ENCODE results near the gene ST3GAL5. TPM values are rescaled to one million over a fixed set of nuclear protein-coding genes. Genes with fewer than 3 reads are reported as not detected.

ST3GAL5 gene
- total RNA-seq, 1 donor from 2014 or later = 27.3 TPM

GRCh38 chr2:85858841-85859240, 29.9 kb downstream of the ST3GAL5 start:
- Mint-ChIP-seq H3K36me3 (ENCODE audit: insufficient read depth) (peaks cover 15% of the 10 kb centered on the region), H3K27me3 (no peaks in the 10 kb centered on the region), H3K9me3 (ENCODE audit: low read depth) (no peaks in the 10 kb centered on the region), H3K27ac (no peak overlapping the region), H3K4me1 (ENCODE audit: low read depth) (peaks cover 1% of the 10 kb centered on the region), H3K4me3 (ENCODE audit: low read depth) (no peak overlapping the region)
- TF ChIP-seq, protein P1, sequence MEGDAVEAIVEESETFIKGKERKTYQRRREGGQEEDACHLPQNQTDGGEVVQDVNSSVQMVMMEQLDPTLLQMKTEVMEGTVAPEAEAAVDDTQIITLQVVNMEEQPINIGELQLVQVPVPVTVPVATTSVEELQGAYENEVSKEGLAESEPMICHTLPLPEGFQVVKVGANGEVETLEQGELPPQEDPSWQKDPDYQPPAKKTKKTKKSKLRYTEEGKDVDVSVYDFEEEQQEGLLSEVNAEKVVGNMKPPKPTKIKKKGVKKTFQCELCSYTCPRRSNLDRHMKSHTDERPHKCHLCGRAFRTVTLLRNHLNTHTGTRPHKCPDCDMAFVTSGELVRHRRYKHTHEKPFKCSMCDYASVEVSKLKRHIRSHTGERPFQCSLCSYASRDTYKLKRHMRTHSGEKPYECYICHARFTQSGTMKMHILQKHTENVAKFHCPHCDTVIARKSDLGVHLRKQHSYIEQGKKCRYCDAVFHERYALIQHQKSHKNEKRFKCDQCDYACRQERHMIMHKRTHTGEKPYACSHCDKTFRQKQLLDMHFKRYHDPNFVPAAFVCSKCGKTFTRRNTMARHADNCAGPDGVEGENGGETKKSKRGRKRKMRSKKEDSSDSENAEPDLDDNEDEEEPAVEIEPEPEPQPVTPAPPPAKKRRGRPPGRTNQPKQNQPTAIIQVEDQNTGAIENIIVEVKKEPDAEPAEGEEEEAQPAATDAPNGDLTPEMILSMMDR (IDR thresholded peaks at IDR 0.05; ENCODE audit: unreplicated experiment) = no peak
- no peak for DNase-seq (ENCODE audit: low spot score, unreplicated experiment)

DNA sequence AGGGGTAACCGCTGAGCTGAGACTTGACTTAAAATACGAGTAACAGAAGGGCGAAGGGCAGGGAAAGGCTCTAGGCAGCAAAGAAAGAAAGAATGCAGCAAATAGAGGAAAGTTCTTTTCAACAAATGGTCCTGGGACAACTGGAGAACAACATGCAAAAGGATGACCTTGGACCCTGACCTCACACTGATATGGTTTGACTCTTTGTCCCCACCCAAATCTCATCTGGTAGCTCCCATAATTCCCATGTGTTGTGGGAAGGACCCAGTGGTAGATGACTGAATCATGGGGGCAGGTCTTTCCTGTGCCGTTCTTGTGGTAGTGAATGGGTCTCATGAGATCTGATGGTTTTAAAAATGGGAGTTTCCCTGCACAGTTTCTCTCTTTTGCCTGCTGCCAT, 33.9 kb downstream of the ST3GAL5 start:
- Mint-ChIP-seq H3K27ac (no peak overlapping the region), H3K4me3 (ENCODE audit: low read depth) (no peak overlapping the region), H3K4me1 (ENCODE audit: low read depth) (no peaks in the 10 kb centered on the region), H3K27me3 (no peaks in the 10 kb centered on the region), H3K36me3 (ENCODE audit: insufficient read depth) (peaks cover 15% of the 10 kb centered on the region), H3K9me3 (ENCODE audit: low read depth) (no peaks in the 10 kb centered on the region)
- TF ChIP-seq, protein P1 (IDR thresholded peaks at IDR 0.05; ENCODE audit: unreplicated experiment) = no peak
- no peak for DNase-seq (ENCODE audit: low spot score, unreplicated experiment)

DNA sequence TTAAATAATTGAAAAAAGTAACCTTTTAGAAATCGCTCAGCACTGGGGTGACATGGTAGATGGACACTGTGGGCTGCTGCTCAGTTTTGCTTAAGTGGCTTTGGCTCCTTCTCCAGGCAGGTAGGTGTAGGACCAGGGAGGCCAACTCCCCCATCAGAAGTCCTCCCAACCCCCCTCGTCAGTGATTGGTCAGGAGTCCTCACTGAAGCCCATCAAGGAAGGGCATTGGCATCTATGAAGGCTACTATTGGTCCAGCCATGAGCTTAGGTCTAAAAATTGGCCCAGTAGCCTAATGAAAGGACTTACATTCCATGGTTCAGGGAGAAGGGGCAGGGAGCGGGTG, 34.7 kb downstream of the ST3GAL5 start:
- no peak overlapping the region for H3K27ac Mint-ChIP-seq
- no peaks in the 10 kb centered on the region for H3K9me3 Mint-ChIP-seq (ENCODE audit: low read depth)
- DNase-seq (ENCODE audit: low spot score, unreplicated experiment) = no peak
- no peak overlapping the region for H3K4me3 Mint-ChIP-seq (ENCODE audit: low read depth)
- H3K36me3 Mint-ChIP-seq (ENCODE audit: insufficient read depth) = peaks cover 14% of the 10 kb centered on the region
- TF ChIP-seq, protein P1 (IDR thresholded peaks at IDR 0.05; ENCODE audit: unreplicated experiment) = no peak
- H3K4me1 Mint-ChIP-seq (ENCODE audit: low read depth) = no peaks in the 10 kb centered on the region
- H3K27me3 Mint-ChIP-seq = no peaks in the 10 kb centered on the region

DNA sequence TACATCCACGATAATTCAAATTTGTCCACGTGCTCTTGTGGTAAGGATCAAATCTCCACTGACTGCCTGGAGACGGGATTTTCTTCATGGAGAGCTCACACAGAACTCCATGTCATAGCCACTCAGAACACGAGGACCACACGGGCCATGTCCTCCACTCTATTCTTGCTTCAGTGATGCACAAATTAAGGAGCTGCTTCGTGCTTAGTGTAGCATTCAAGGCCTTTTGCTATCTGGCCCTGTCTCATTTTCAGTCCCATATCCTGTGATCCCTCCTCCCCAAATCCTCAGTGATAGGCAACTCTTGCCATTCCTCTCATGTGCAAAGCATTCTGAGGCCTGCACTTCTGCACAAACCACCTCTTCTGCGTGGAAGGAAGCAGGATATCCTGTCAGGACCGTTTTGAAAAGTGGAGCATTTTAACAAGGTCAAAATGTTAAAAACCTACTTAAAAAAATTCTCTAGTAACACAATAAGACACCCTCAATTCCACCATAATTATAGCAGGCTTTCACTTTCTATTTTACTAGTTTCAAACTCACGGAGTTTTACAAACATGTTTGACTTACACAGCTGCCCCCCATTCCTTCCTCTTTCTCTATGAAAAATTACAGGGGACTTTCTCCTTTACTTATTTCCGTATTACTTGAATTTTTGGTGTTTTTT, 35.2 kb downstream of the ST3GAL5 start:
- Mint-ChIP-seq H3K4me3 (ENCODE audit: low read depth) (no peak overlapping the region), H3K27ac (no peak overlapping the region), H3K36me3 (ENCODE audit: insufficient read depth) (peaks cover 12% of the 10 kb centered on the region), H3K9me3 (ENCODE audit: low read depth) (no peaks in the 10 kb centered on the region), H3K4me1 (ENCODE audit: low read depth) (no peaks in the 10 kb centered on the region), H3K27me3 (no peaks in the 10 kb centered on the region)
- TF ChIP-seq, protein P1 (IDR thresholded peaks at IDR 0.05; ENCODE audit: unreplicated experiment) = no peak
- no peak for DNase-seq (ENCODE audit: low spot score, unreplicated experiment)

DNA sequence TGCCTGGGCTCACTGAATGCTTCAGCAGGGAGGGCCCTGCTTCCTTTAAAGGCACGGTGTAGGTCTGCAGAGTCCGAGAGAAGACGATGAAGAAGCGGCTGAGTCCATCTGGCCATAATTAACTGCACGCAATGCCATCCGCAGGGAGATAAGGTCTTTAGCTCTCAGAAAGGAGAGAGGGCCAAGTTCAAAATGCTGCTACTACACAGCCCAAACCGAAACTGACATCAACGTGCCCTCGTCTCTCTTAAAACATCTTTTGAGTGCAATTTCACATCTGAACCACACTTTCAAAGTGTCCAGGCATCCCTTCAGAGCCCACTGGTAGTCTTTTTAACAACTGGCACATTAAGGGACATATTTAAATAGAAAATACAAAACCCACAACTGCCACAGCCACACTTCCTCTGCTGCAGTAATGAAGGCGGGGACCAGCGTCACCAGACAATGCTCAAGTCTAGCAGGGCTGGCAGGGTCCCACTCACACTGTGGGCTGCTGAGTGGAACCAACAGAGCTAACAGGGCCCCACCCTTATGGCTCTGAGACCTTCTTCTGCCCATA, 35.8 kb downstream of the ST3GAL5 start:
- no peaks in the 10 kb centered on the region for H3K27me3 Mint-ChIP-seq
- H3K36me3 Mint-ChIP-seq (ENCODE audit: insufficient read depth) = peaks cover 12% of the 10 kb centered on the region
- TF ChIP-seq, protein P1 (IDR thresholded peaks at IDR 0.05; ENCODE audit: unreplicated experiment) = no peak
- DNase-seq (ENCODE audit: low spot score, unreplicated experiment) = no peak
- H3K27ac Mint-ChIP-seq = no peak overlapping the region
- no peak overlapping the region for H3K4me3 Mint-ChIP-seq (ENCODE audit: low read depth)
- H3K9me3 Mint-ChIP-seq (ENCODE audit: low read depth) = no peaks in the 10 kb centered on the region
- no peaks in the 10 kb centered on the region for H3K4me1 Mint-ChIP-seq (ENCODE audit: low read depth)
